ENCODE data around the gene CCDC112.

Gene CCDC112

DNA sequence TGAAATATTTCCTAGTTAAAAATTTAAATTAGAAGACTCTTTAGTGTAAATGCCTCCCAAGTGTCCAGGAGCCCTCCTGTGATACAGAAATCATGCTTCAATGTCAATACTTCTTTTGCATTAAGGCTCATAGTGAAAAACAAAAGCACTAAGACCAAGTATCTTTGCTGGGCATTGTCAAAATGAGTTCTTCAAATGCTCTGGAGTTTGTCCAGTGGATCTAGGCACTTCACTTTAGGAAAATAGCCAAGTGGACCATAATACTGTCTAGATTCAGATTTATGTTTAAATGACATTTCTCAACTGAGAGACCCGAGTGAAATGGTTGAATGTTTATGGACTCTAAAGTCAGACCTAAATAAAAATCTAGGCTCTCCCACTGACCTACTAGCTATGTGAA lies 21.3 kb upstream of the CCDC112 start:
- no peak for DNase-seq (ENCODE audit: low spot score)

DNA sequence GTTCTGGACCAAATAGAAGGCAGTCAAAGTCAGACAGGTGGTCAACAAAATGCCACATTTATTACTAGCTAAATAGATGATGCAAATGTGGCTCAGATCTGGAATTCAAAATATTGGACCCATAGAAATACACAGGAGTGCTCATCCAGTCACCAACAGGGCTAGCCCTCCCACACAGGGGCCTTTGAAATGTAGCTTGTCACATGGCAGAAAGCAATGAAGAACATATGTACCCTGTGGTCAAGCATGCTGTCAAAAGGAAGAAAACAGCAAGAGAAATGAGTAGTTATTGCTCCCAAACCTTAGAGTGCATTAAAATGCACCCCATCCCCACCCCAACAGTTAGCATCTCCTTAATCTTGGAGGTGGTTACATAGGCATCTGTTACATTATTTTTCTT lies 20.9 kb upstream of the CCDC112 start:
- no peak for DNase-seq (ENCODE audit: low spot score)

- no peak for DNase-seq (ENCODE audit: low spot score)
Observed at GRCh38 chr5:115313632-115314031, 17.2 kb upstream of the CCDC112 start.

GRCh38 chr5:115313052-115313451 lies 16.6 kb upstream of the CCDC112 start:
- peak; percentile 19 for DNase-seq (ENCODE audit: low spot score)

DNA sequence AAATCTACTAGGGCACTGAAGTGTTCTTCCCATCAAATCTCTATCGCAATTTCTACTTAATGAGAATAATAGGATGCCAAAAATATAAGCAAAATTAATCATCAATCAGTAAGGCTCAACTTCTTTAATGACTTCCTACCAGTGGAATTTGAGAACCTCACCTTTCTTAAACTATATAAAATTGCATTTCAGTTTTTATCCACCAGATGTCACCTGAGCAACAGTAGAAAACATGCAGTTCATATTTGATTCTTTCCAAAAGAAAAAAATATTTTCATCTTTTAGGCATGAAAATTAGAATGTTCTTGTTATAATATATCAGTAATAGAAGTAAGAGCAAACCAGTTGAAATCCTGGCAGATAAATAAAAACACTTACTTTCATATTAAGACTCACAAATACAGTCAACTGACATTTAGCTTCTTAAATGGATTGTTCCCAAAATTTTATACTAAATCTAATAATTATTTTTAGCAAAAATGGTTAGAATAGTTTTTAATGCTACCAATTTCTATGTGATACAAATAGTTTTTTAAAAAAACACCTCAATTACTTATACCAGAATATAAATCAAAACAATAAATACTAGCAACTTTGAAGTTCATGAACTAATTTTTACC lies 13.4 kb upstream of the CCDC112 start:
- peak; percentile 78 for DNase-seq (ENCODE audit: low spot score)

DNA sequence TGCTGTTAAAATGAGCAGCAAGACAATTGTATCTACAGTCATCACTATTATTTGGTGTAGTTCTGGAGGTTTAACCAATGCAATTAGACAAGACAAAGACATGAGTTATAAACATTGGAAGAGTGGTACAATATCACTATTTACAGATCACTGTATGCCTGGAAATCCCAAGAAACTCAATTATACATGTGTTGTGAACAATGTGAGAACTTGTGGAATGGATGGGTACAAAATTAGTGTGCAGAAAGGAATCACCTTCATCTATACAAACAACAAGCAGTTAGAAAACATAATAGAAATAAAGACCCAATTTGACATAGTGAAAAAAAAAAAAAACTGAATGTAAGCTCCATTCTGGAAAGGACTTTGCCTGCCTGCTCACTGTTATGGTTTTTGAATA lies 12.4 kb upstream of the CCDC112 start:
- no peak for DNase-seq (ENCODE audit: low spot score)

DNA sequence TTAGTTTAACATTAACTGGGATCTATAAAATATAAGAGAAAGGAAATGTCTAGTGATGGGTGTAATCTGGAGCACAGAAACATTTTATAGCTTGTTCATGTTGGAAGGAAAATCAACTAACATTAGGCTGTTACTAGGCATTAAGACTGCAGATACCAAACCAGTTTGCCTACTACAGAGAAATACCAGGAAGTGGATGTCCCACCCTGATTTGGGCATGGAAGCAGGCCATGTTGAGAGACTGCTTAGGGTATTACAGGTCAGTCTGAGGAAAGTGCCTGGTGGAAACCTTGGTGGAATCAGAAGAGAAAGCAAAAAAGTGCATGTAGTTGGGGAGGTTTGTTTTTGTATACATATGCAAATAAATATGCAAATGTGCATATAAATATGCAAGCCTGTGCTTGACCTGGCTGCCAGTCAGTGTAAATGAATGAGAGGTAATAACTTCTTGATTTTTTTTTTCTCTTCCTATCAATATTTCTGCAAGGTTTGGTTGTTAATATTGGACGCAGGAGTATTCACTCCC lies 9.6 kb upstream of the CCDC112 start:
- no peak for DNase-seq (ENCODE audit: low spot score)

- DNase-seq (ENCODE audit: low spot score): no peak
Observed at GRCh38 chr5:115304496-115304895, 8.0 kb upstream of the CCDC112 start.

DNA sequence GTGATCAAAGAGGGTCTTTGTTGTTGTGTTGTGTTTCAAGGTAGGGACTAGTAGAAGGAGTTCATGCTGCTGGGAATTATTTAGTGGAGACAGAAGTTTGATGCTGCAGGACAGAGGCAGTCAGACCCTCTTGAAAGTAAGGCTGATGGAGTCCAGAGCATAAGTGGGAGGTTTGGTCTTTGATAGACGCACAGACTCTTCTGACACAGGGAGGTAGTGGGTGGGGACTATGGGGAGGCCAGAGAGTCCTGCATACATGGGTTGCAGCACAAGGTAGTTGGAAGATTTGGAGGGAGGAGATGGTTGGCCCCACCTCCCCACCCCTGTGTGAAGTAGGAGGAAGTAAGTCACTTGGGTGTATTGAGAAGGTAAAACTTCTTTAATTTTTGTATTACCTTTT lies 2.4 kb upstream of the CCDC112 start:
- no peak for DNase-seq (ENCODE audit: low spot score)

DNA sequence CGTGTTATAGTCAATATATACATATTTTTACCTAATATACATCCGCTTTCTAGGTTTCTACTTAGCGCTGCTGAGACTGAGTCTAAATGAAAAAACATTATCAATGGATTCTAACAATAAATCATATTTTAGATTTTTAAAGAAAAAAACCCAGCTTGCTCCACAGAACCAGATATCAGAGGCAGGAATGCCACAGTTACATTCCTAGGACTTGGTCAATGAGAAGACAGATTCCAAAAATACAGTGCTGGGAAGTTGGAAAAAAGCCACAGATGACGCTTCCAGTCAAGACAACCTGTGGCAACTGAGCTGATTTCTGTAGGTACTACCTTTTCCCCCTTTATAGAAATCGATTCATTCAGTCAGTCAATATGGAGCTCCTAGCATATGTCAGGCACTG lies 577 bp upstream of the CCDC112 start:
- no peak for DNase-seq (ENCODE audit: low spot score)

DNA sequence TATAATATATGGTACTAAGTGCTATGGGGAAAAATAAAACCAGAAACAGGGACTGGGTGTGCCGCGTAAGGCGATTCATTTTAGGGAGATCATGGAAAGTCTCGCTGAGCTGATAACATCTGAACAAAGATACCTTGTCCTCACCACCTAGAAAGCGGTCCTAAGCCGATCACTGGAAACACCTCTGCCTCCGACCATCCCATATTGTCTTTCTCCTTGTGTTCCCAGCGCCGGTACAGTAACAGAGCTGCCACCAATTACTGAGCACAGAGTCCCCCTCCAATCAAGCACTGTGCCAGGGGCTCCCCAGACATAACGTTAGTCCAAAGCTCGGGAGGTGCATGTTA lies 704 bp downstream of the CCDC112 start:
- DNase-seq (ENCODE audit: low spot score): no peak

DNA sequence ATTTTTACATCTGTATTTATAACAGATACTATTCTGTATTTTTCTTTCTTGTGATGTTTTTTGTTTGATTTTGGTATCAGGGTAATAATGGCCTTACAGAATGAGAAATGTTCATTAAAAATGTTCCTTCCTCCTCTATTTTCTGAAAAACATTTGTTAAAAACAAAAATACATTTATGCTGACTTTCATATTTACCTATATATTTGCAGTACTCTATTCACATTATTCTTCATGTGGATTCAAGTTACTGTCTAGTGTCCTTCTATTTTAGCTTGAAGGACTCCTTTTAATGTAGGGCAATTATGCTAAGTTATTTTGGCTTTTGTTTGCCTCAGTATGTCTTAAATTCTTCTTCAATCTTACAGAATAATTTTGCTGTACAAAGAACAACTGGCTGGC lies 5.1 kb downstream of the CCDC112 start:
- DNase-seq (ENCODE audit: low spot score): no peak

- no peak for DNase-seq (ENCODE audit: low spot score)
Observed at GRCh38 chr5:115289104-115289503, 7.3 kb downstream of the CCDC112 start.

GRCh38 chr5:115284021-115284420 lies 12.4 kb downstream of the CCDC112 start:
- DNase-seq (ENCODE audit: low spot score): no peak

- no peak for DNase-seq (ENCODE audit: low spot score)
Observed at GRCh38 chr5:115282131-115282530, 14.3 kb downstream of the CCDC112 start.

DNA sequence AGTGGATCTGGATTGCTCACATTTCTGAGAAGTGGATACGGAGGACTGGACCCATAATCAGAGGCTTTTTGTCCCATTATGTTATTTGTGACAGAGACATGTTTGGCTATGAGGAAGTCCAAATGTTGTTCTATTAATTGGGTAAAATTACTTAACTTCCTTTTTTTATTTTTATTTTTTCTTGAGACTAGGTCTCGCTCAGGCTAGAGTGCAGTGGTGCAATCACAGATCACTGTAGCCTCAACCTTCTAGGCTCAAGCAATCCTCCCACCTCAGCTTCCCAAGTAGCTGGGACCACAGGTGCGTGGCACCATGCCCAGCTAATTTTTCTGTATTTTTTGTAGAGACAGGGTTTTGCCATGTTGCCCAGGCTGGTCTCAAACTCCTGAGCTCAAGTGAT lies 21.9 kb downstream of the CCDC112 start:
- no peak for DNase-seq (ENCODE audit: low spot score)

GRCh38 chr5:115272297-115272958 lies 24.0 kb downstream of the CCDC112 start:
- DNase-seq (ENCODE audit: low spot score): no peak

DNA sequence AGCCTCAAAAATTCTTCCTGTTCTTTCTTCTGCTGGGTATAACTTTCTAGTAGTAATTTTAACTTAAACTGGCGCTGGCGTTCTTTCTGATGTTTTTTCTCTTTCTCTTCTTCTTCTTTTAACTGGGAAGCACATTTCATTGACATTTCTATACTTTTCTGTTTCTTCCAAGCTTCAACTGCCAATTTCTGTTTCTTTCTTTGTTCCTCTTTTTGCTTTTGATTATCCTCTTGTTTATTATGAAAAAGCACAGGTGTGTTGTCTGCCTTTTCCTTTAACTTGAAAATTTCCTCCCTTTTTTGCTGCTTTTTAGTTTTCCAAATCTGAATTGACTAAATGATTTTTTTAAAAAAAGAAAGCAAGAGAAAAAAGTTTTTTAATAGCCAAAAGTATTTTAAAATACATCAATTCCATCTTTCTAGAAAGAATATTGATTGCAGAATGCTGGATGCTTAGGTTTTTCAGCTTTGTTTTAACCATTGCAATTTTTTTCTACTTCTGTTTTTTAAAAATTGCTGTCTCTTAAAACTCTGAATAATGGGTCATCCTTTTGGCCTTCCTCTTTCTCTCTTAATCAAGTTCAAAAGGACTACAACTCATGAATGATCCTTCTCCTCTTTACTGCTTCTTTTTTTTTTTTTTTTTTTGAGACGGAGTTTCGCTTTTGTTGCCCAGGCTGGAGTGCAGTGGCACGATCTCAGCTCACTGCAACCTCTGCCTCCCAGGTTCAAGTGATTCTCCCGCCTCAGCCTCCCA lies 25.0 kb downstream of the CCDC112 start:
- no peak for DNase-seq (ENCODE audit: low spot score)

DNA sequence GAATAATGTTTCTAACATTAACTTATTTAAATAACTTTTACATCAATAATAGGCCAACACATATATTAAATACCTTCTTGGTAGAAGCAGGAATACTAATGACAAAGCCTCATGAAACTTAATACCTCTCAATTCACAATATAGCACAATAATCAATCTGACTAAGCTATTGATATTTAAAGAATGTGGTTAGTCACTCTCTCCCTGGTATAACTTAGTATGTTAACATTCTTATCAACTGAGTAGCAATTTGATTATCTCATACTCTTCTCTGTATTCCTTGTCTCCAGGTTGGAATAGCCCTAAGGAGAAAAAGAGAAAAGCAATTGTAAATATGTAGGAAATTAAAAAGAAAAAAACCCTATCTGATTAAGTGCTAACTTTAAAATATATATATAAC lies 28.8 kb downstream of the CCDC112 start:
- DNase-seq (ENCODE audit: low spot score): peak; percentile 32

- DNase-seq (ENCODE audit: low spot score): no peak
Observed at GRCh38 chr5:115265220-115265619, 31.2 kb downstream of the CCDC112 start.

- no peak for DNase-seq (ENCODE audit: low spot score)
Observed at GRCh38 chr5:115264786-115265185, 31.7 kb downstream of the CCDC112 start.

- peak; percentile 5 for DNase-seq (ENCODE audit: low spot score)
Observed at GRCh38 chr5:115263078-115263380, 33.4 kb downstream of the CCDC112 start.

- peak; percentile 76 for DNase-seq (ENCODE audit: low spot score)
Observed at GRCh38 chr5:115262321-115263077, 34.0 kb downstream of the CCDC112 start, which contains the start of gene PGGT1B. Gene PGGT1B, minus strand, starts transcription at chr5:115262877. Its CDS starts 26 bp downstream, at chr5:115262851.
